Renal pelvis (tissue), 4 donors: ENCODE results near the gene GLUD1. TPM values are rescaled to one million over a fixed set of nuclear protein-coding genes. Genes with fewer than 3 reads are reported as not detected.
"Not testable (repeated sequence)": the region's sequence is repeated elsewhere in the genome, so short reads cannot be mapped to it uniquely, and the experiment has no call there.

Experiments
- DNase-seq: peaks from one replicate; pipeline ENCODE4 v3.0.0-alpha.2; 2013
- polyA plus RNA-seq, 3 donors: library from polyadenylated mRNA; unstranded; fragments of 120-200 nt; gene quantifications; one replicate each; pipeline ENCODE4 v1.2.1, GENCODE V29; 2013; ENCODE audit not compliant: insufficient read length in 3 of 3

Gene GLUD1
- polyA plus RNA-seq, 3 donors: 160 to 225 (median 160) TPM

GRCh38 chr10:87054373-87055295 lies 40.0 kb downstream of the GLUD1 start:
- DNase-seq: no peak

GRCh38 chr10:87053577-87054181 lies 41.0 kb downstream of the GLUD1 start:
- no peak for DNase-seq

- DNase-seq: no peak
Observed at GRCh38 chr10:87053111-87053510, 41.5 kb downstream of the GLUD1 start.

- no peak for DNase-seq
Observed at GRCh38 chr10:87045434-87045938, 49.2 kb downstream of the GLUD1 start.

GRCh38 chr10:87043579-87043978 lies 51.1 kb downstream of the GLUD1 start:
- not testable (repeated sequence) for DNase-seq

GRCh38 chr10:87038786-87039185 lies 55.9 kb downstream of the GLUD1 start:
- no peak for DNase-seq

- no peak for DNase-seq
Observed at GRCh38 chr10:87038286-87038717, 56.3 kb downstream of the GLUD1 start.

GRCh38 chr10:87036623-87037022 lies 58.0 kb downstream of the GLUD1 start:
- no peak for DNase-seq

- DNase-seq: no peak
Observed at GRCh38 chr10:87030912-87031635, 63.6 kb downstream of the GLUD1 start.

- DNase-seq: not testable (repeated sequence)
Observed at GRCh38 chr10:87030419-87030818, 64.2 kb downstream of the GLUD1 start.

GRCh38 chr10:87026747-87027508 lies 67.7 kb downstream of the GLUD1 start:
- not testable (repeated sequence) for DNase-seq

GRCh38 chr10:87025285-87025958 lies 69.2 kb downstream of the GLUD1 start:
- DNase-seq: not testable (repeated sequence)

GRCh38 chr10:87020056-87020455 lies 74.6 kb downstream of the GLUD1 start, which contains the start of gene FAM25A:
Gene FAM25A (plus strand): TSS chr10:87020294. CDS start chr10:87020325, 31 bp downstream.
- DNase-seq: not testable (repeated sequence)

GRCh38 chr10:87019504-87019903 lies 75.1 kb downstream of the GLUD1 start:
- not testable (repeated sequence) for DNase-seq

- DNase-seq: not testable (repeated sequence)
Observed at GRCh38 chr10:87019066-87019465, 75.6 kb downstream of the GLUD1 start.

GRCh38 chr10:87018127-87018526 lies 76.5 kb downstream of the GLUD1 start:
- DNase-seq: not testable (repeated sequence)

- DNase-seq: not testable (repeated sequence)
Observed at GRCh38 chr10:87014986-87015716, 79.5 kb downstream of the GLUD1 start.

GRCh38 chr10:87013528-87013927 lies 81.1 kb downstream of the GLUD1 start:
- not testable (repeated sequence) for DNase-seq

- DNase-seq: not testable (repeated sequence)
Observed at GRCh38 chr10:87009134-87009696, 85.4 kb downstream of the GLUD1 start.
